CD4-positive, alpha-beta T cell treated with Interleukin-4 for 4 hours (primary cell): ENCODE measurements around the gene HSD17B8.
A peak's percentile ranks its signal among the peaks of the same experiment; 100 is the strongest.

Experiments
- DNase-seq: peaks from one replicate; pipeline ENCODE4 v3.0.0-alpha.2; 2020

HSD17B8 gene

DNA sequence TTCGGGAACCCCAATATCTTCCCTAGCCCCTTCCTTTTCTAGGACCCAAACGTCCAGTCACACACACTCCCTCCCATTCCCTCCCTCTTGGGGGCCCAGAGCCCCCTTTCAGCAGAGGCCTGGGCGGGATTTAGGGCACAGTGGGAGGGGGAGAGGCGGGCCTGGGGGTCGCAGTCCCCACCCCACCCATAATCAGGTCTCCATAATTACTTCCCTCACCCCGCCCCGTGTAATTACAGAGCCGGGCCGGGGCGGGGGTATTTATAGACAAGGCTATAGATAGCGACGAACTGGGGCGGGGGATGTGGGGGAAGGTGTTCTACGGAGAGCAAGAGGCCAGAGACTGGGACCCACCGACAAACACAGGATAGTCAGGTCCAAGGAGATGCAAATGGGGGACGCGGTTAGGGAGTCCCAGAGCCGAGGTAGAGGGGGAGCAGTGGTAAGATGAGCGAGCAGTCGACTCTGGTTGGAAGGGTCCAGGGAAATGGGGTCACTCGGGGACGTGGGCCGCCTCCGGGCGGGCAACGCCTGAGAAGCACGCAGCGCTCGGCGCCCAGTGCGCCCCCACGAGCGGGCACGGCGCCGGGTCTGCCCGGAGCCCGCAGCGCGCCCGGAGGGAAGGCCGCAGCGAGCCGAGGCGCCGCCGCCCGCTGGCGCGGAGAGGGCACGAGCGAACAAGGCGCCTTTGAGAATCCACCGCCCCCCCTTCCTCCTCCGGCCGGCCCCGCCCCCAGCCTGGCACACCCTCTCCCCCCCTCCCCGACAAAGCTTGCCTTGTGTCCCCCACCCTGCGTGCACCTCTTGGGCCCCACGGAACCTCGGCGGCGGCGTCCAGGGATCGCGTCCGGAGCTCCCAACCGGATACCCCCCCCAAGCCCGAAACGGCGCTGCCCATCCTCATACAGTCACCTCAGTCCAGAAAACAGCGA is 11.5 kb upstream of the HSD17B8 start:
- DNase-seq: no peak

DNA sequence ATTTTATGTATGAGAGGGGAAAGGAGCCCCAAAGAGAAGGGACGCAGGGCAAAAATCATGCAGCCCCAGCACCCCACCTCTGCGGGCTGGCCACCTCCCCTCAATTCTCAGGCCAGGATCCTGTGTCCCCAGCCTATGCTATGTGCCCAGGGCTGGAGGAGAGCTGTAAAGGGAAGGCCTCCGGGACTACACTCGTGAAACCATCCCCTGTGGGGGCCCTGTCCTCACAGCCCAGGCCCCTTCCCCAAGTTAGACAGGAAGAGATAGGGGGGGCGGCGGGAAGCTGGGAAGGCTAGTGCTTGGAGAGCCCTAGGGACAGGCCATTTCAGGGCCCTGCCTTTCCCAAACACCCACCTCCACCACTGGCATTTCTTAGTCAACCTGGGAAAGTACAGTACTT is 10.8 kb upstream of the HSD17B8 start:
- no peak for DNase-seq

GRCh38 chr6:33194431-33194979 is 9.9 kb upstream of the HSD17B8 start:
- no peak for DNase-seq

- no peak for DNase-seq
These were observed 8.9 kb upstream of the HSD17B8 start for GRCh38 chr6:33195304-33196165.

DNA sequence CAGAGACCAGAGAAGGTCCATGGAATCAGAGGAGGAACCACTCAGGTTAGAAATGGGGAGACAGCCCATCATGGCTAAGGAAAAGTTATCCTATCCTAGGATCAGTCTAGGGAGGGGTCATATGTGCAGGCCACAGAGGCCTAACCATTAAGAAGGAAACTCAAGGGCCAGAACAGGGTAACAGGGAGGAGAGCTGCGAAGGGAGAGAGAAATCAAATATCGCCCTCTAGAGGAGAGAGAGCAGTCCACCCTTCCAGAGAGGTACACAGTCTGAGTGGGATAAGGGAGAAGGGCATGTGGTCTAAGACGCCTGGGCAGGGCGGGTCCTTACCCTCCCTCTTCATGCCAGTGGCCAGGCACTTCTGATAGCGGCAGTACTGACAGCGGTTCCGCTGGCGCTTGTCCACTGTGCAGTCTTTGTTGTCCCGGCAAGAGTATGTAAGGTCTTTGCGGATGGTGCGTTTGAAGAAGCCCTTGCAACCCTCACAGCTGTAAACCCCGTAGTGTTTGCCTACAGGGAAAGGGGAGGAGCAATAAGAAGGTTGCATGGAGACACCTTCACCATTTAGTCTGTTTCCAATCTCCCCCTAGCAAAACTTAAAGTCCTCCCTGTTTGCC is 6.9 kb upstream of the HSD17B8 start:
- DNase-seq: peak; percentile 60

DNA sequence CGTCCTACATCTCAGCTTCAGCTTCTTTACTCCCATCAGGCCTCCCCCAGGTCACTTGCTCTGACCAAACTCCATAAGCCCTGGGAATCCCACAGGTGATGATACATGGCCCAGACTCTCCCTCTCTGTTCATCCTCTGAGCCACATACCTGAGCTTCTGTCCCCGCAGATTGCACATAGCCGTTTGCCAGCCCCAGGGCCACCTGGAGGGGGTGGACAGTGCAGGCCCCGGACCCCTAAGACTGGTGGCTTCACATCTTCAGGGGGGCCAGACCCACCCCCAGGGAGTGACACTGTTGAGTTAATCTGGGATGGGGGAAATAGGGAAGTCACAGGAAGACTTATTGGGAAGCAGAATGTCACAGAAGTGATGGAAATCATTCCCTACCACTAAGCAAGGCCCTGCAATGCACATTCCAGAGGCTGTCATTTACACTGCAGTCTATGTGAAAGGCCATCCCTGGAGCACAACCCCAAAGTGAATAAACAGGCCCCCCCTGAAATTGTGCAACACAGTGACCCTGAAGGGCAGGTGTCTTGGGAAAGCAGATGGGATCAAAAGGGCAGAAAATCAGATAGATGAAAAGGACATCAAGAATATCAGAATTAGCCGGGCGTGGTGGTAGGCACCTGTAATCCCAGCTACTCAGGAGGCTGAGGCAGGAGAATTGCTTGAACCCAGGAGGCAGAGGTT is 6.1 kb upstream of the HSD17B8 start:
- no peak for DNase-seq

DNA sequence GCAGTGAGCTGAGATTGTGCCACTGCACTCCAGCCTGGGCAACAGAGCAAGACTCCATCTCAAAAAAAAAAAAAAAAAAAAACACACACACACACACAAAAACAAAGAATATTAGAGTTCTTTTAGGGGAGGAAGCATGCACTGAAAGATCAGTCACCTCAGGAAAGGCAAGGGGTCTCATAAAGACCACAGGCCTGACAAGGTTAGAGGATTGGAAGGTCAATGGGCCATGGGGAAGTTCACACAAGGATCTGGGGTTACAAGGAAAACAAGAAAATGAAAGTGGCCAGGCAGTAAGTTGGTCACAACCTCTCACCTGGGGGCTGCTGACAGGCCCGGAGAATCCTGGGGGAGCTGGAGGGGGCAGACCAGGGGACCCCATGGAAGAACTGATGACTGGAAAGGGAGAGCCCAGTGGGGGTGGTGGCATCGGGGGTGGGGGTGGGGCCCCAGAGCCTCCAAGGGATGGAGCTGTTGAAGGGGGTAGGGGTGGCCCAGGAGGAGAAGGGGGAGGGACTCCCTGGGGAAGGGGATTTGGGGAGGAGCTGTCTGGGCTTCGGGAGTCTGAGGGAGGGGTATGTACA is 5.5 kb upstream of the HSD17B8 start:
- DNase-seq: no peak

DNA sequence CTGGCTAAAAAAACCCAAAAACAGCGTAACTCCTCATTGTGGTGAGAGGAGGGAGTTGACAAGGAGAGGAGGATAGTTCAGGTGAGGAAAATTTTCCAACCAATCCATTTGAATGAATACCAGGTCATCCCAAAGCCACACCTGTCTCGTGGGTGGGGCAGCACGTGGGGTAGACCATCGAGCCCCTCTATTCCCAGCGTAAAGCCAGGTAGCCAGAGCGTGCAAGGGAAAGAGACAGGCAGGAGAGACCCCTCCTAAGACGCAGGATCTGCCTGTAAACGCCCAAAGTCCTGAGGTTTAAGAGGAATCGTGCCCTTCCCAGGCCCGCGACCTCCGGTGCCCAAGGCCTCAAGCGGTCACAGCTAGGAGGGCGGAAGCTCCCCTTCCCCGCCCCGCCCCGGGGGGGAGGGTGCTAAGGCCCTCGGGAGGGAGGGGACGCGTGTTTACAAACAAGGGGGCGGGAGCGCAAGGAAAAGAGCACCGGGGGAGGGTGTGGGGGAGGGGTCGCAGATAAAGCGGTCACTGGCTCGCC is 4.7 kb upstream of the HSD17B8 start:
- DNase-seq: peak; percentile 68

GRCh38 chr6:33200219-33201146 is 4.0 kb upstream of the HSD17B8 start, which contains the start of the genes RXRB and SLC39A7:
TSS of gene RXRB (minus strand) at chr6:33200665. CDS start at chr6:33200476, 189 bp downstream.
TSS of gene SLC39A7 (plus strand) at chr6:33200867. CDS start at chr6:33201246, 379 bp downstream.
- peak; percentile 99 for DNase-seq

DNA sequence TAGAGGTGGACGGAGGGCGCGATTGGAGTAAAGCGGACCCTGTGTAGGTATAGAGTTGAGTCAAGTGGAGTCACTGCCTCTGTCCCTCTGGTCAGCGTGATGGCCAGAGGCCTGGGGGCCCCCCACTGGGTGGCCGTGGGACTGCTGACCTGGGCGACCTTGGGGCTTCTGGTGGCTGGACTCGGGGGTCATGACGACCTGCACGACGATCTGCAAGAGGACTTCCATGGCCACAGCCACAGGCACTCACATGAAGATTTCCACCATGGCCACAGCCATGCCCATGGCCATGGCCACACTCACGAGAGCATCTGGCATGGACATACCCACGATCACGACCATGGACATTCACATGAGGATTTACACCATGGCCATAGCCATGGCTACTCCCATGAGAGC is 3.3 kb upstream of the HSD17B8 start:
- no peak for DNase-seq

GRCh38 chr6:33201935-33202334 is 2.5 kb upstream of the HSD17B8 start:
- no peak for DNase-seq

DNA sequence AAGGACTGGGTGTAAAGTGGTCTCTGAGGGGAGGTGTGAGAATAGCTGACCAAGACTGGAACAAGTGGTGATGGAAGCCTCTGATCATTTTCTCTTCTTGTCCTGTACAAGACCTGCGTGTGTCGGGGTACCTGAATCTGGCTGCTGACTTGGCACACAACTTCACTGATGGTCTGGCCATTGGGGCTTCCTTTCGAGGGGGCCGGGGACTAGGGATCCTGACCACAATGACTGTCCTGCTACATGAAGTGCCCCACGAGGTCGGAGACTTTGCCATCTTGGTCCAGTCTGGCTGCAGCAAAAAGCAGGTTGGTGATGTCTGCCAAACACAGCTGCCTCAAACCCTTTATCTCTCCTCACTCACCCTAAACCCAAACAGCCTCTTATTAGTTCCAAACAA is 1.7 kb upstream of the HSD17B8 start:
- DNase-seq: no peak

- no peak for DNase-seq
These were observed 851 bp upstream of the HSD17B8 start for GRCh38 chr6:33203443-33204164.

GRCh38 chr6:33204165-33204414 is 365 bp upstream of the HSD17B8 start:
- DNase-seq: no peak

DNA sequence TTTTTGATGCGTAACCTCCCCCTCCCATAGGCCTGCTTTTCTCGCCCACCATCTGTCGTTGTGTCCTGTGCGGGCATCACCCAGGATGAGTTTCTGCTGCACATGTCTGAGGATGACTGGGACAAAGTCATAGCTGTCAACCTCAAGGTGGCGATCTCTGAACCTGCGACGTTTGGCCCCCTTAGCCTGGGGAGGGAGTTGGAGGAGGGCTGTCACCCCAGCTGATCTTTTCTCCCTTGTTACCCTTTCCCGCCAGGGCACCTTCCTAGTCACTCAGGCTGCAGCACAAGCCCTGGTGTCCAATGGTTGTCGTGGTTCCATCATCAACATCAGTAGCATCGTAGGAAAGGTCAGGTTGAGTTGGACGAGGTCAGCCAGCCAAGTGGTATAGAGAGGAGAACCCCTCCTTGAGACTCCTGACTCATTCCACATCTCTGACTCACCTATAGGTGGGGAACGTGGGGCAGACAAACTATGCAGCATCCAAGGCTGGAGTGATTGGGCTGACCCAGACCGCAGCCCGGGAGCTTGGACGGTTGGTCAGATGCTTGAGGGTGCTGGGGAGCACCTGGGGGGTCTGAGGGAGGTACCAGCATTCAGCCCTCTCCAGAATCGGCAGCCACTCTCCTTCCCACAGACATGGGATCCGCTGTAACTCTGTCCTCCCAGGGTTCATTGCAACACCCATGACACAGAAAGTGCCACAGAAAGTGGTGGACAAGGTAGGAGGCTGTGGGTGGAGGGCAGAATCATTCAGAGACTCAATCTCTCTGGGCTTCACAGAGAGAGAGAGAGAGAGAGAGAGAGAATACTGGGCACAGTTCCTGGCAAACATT is 954 bp downstream of the HSD17B8 start:
- DNase-seq: peak; percentile 25

- DNase-seq: no peak
These were observed 1.8 kb downstream of the HSD17B8 start for GRCh38 chr6:33206027-33206863.

DNA sequence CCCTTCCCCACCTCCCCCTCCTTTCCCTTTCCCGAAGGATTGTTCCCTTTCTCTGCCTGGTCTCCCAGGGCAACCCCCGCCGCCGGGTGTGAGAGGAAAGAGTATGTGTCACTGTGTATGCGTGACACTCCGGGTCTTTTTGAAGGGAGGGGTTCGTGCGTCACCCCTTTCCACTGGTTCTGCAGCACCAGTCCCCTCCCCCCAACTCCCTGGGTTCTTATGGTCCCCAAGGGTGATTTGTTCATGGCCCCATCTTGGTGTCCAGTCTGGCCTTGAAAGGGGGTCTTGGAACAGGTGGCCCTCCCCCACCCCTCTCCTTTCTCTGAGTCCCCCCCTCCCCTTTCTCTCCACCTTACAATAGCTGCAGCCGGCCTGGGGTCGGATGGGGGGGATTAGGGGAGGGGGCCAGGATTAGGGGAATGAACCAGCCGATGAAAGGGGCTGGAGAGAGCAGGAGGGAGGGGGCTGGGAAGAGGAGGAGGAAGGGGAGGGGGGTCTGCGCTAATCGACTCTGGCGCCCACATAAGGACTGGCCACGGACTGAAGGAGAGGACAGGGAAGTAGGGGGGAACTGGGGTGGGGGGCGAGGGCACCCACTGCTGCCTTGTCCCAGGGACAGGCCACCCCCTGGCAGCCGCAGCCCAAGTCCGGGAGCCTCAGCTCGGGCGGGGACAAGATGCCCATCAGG is 2.6 kb downstream of the HSD17B8 start:
- DNase-seq: no peak
